Activated naive CD4-positive, alpha-beta T cell treated with anti-CD3 and anti-CD28 coated beads, Interleukin-2, amount 50 U/mL, for 16 hours (primary cell): Measurements from ENCODE around the gene RFPL4AL1.
"Not testable (repeated sequence)": the region's sequence is repeated elsewhere in the genome, so short reads cannot be mapped to it uniquely, and the experiment has no call there.

ENCODE experiments used
- DNase-seq: peaks from one replicate; pipeline ENCODE4 v3.0.0-alpha.2; 2020

The RFPL4AL1 gene

DNA sequence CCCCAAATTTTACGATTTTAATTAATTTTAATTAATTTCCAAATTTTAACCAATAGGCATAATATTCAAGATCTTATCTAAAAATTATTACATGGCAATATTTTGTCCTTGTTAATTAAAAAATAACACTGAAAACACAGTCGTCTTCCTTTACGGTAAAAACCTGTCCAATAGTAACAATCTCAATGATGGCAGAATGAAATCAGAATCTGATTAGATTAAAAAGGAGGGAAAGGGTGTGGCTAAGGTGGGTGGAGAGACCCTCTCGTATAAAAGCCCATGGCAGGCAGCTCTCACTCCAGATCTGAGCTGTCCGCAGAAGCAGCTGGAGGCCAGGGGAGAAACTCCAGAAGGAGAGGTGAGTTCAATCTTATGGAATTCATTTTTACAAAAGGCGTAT lies at the start of gene RFPL4AL1:
Gene RFPL4AL1 (plus strand): TSS at position 301 of the 400 bp plus-strand sequence. CDS start 2,687 bp downstream, outside the sequence.
- not testable (repeated sequence) for DNase-seq

DNA sequence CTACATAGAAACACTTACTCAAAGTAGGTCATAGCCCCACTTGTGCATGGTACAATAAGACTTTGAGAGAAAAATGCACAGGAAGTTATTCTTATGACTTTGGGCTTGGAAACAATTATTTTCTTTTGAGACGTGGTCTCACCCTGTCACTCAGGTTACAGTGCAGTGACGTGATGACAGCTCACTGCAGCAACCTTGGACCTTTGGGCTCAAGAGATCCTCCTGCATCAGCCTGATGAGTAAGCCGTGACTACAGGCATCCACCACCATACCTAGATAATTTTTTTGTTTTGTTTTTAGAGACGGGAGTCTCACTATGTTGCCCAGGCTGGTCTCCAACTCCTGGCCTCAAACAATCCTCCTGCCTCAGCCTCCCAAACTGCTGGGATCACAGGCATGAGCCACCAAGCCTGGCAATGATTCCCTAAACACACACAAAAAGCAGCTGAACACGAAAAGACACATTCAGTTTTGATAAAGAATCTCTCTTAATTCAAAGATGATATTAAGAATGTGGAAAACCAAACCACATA lies 48.6 kb upstream of the RFPL4AL1 start:
- DNase-seq: no peak

DNA sequence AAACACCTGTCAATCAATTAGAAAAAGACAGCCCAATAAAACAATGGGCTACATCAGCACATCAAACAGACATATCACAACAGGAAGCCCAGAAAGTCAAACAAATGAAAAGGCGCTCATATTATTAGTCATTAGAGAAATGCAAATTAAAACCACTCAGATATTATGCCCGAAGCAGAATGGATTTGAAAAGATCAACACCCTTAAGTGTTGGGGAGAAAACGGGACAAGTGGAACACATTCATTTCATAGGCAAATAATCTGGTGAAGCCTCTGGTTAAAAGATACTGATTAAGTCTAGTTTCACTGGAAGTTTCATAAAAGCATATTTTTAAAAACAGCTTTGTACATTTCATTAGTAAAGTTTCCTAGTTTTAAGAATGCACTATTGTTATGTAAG lies 48.1 kb upstream of the RFPL4AL1 start:
- DNase-seq: no peak

DNA sequence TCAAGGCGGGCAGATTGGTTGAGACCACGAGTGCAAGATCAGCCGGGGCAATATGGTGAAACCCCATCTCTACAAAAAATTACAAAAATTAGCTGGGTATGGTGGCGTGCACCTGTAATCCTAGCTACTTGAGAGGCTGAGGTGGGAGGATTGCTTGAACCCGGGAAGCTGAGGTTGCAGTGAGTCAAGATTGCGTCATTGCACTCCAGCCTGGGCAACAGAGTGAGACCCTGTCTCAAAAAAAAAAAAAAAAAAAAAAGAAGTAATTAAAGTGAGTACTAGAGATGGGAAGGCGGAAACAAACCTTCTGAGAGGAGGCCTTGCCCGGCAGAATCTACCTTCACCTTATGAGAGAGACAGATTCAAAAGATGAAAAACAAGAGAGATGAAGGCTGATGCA lies 45.4 kb upstream of the RFPL4AL1 start:
- no peak for DNase-seq

DNA sequence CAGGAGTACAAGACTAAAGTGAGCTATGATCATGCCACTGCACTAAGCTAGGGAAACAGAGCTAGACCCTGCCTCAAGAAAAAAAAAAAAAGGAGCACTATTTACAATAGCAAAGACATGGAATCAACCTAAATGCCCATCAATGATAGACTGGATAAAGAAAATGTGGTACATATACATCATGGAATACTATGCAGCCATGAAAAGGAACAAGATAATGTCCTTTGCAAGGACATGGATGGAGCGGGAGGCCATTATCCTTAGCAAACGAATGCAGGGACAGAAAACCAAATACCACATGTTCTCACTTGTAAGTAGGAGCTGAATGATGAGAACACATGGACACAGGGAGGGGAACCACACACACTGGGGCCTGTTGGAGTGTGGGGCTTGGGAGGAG lies 38.5 kb upstream of the RFPL4AL1 start:
- not testable (repeated sequence) for DNase-seq

DNA sequence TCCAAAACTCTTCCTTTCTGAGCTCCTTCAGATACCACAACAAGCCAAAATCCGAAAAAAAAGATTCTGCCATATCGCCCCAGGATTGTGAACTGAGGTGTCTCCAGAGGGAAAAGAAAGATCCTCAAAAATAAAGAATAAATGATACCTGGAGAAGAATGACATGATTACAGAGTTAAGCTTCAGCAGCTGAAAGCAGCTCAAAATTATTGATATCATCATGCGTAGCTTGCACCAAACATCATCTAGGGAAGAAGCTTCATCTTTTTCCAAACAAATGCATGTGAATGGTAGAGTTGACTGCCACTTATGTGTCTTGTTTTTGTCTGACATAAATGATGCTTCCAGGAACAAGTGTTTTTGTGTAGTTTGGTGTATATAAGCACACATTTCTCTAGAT lies 30.6 kb upstream of the RFPL4AL1 start, which contains the start of gene NLRP9:
Gene NLRP9 (minus strand): TSS at position 101 of the 400 bp plus-strand sequence. CDS start 28 bp downstream, at position 73.
- DNase-seq: no peak

GRCh38 chr19:55750715-55751114 lies 18.2 kb upstream of the RFPL4AL1 start:
- no peak for DNase-seq

DNA sequence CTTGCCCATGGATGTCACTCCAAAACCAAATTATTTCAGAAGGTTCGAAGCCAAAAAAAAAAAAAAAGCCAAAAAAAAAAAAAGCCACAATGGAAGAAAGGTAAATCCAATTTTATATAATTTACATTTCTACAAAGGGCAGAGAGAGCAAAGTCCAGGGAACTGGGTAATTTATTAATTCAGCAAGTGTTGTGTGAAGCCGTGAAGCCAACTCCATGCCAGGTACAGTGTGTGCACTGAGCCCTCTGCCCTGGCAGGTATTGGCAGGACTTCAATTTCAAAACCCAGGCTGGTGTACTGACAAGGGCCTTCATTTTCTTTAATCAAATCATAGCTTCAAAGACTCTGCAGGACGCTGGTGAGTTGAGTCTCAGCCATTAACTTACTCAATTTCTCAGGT lies 15.5 kb upstream of the RFPL4AL1 start:
- no peak for DNase-seq

GRCh38 chr19:55756808-55757207 lies 12.1 kb upstream of the RFPL4AL1 start:
- not testable (repeated sequence) for DNase-seq

DNA sequence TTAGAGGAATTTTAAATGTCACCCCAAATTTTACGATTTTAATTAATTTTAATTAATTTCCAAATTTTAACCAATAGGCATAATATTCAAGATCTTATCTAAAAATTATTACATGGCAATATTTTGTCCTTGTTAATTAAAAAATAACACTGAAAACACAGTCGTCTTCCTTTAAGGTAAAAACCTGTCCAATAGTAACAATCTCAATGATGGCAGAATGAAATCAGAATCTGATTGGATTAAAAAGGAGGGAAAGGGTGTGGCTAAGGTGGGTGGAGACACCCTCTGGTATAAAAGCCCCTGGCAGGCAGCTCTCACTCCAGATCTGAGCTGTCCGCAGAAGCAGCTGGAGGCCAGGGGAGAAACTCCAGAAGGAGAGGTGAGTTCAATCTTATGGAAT lies 10.1 kb upstream of the RFPL4AL1 start, which contains the start of gene RFPL4A:
Gene RFPL4A (plus strand): TSS at position 301 of the 400 bp plus-strand sequence. CDS start 2,704 bp downstream, outside the sequence.
- not testable (repeated sequence) for DNase-seq

- no peak for DNase-seq
These were observed 2.5 kb upstream of the RFPL4AL1 start for GRCh38 chr19:55766466-55766865.

DNA sequence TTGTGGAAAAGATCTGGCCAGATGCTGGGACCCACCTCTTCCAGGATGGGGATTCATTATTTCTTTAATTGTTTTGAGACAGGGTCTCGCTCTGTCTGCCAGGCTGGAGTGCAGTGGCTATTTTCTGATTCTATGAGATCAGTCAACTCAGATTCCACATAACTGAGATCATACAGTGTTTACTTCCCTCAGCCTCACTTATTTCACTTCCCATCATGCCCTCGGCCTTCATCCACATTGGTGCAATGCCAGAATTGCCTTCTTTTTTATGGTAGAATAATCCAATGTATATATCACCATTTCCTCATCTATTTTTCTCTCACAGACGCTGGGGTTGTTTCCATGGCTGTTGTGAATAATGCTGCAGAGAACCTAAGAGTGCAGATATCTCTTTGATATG lies 714 bp downstream of the RFPL4AL1 start:
- DNase-seq: not testable (repeated sequence)

GRCh38 chr19:55777528-55777927 lies 8.6 kb downstream of the RFPL4AL1 start:
- DNase-seq: no peak

- no peak for DNase-seq
These were observed 9.4 kb downstream of the RFPL4AL1 start for GRCh38 chr19:55778331-55778730.

DNA sequence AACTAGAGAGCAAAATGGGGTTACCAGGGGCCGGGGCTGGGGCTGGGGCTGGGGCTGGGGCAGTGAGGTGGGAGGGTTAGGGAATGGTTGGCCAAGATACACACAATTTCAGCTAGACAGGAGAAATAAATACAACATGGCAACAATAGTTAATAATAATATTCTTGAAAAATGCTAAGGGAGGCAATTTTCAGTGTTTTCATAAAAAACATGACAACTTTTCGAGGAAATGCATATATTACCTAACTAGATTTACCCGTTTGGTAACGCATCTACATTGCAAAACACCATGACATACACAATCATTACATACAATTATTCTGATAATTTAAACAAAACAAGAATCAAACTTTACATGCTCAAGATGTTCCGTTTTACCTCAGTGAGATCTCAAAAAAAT lies 12.2 kb downstream of the RFPL4AL1 start:
- DNase-seq: no peak

DNA sequence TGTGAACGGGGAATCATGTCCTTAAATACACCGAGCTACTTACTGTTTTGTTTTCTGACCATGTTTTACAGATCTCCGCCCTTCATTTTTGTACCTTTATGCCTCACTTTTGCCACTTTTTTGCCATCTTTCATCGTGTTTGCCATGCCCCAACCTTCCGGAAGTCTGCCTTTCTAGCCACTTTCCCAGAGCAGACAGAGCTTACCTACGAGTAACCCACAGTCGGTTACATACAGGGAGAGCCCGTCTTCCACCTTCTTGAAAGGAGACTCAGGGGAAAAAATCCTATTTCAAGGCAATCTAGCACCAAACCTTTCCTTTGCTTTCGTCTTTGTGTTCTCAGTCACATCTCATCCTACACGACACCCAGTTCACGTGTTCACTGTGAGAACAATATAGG lies 26.1 kb downstream of the RFPL4AL1 start:
- no peak for DNase-seq

- no peak for DNase-seq
These were observed 32.5 kb downstream of the RFPL4AL1 start for GRCh38 chr19:55801416-55801815.

DNA sequence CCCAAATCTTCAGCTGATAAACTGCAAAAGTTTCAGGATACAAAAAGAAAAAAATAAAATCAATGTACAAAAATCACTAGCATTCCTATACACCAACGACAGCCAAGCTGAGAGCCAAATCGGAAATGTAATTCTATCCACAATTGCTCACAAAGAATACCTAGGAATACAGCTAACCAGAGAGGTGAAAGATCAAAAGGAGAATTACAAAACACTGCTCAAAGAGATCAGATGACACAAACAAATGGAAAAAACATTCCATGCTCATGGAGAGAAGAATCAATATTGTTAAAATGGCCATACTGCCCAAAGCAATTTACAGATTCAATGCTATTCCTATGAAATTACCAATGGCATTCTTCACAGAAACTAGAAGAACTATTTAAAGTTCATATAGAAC lies 33.4 kb downstream of the RFPL4AL1 start:
- DNase-seq: no peak

DNA sequence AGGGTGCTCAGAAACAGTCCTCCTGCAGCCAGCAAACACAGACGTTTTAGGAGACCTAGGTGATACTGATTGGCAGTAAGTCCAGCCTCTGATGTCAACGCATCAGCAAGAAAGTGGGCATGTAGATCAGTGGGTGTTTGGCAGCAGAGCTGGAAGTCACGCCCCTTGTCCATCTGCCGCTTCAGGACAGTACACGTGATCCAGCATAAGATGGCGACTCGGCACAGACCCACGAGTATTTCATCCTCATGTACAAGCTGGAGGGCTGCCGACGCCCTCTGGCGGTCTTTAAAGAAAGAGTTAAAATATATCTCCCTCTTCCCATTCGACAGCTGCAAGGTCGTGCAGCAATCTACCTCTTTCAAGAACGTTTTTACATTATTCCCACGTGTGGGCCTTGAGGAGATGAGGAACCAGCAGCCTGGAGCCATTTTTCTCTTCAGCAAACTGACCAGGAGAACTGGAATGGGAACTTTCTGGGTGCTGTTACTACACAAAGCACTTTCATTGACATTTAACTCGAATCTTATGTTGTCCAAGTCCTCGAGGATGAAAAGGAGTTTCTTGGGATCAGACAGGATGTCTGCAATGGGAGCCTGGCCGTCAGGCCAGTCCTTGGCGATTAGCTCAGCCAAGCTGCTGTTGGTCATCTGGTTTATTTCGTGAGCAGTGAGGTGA lies 40.6 kb downstream of the RFPL4AL1 start:
- peak; percentile 36 for DNase-seq

GRCh38 chr19:55811340-55811739 lies 42.4 kb downstream of the RFPL4AL1 start:
- DNase-seq: no peak

GRCh38 chr19:55812449-55812848 lies 43.5 kb downstream of the RFPL4AL1 start:
- no peak for DNase-seq

GRCh38 chr19:55813906-55814305 lies 45.0 kb downstream of the RFPL4AL1 start:
- DNase-seq: no peak

- no peak for DNase-seq
These were observed 51.1 kb downstream of the RFPL4AL1 start for GRCh38 chr19:55820037-55820436.
